ENCODE data around the gene DCLRE1A. TPM values are rescaled to one million over a fixed set of nuclear protein-coding genes. Genes with fewer than 3 reads are reported as not detected.

Gene DCLRE1A
- total RNA-seq (2014; rRNA removed; shearing (Covaris generic)) (3.2 and 4.0 TPM in 2 replicates), polyA plus RNA-seq (2016; fragmentation: Nextera tagmentation; extraction: Ambion mirVana) (2.5 and 2.6 TPM in 2 replicates)

GRCh38 chr10:113854013-113854760 is at the start of gene DCLRE1A, which contains the start of gene NHLRC2:
Gene DCLRE1A, minus strand, starts transcription at chr10:113854082. Its CDS starts 900 bp downstream, at chr10:113853182.
Gene NHLRC2, plus strand, starts transcription at chr10:113854661. Its CDS starts 212 bp downstream, at chr10:113854873.
- H3K9ac ChIP-seq = peak within 1 kb of the TSS; percentile 93
- H3K27me3 ChIP-seq (replicated peaks; ENCODE audit: insufficient read depth) = no peaks in the 10 kb centered on the region
- peak; percentile 90 for DNase-seq
- H3K4me3 ChIP-seq = peak within 1 kb of the TSS; percentile 92
- WGBS, 2 experiments (ENCODE audit: low coverage in 1 of 2, low lambda C conversion rate in 2 of 2, missing lambda C conversion rate in 2 of 2) = 1% methylated on average over 35 to 38 of the region's 39 CpGs
- 0 out of 2 replicates have a peak, but pooled peaks cover 6% of the 10 kb centered on the region for H3K36me3 ChIP-seq (ENCODE audit: low read depth)
- H3K4me2 ChIP-seq (ENCODE audit: unreplicated experiment) = peak within 1 kb of the TSS; percentile 89
- peaks cover 27% of the 10 kb centered on the region for H3K4me1 ChIP-seq (ENCODE audit: insufficient read depth)
- H3K9me3 ChIP-seq (ENCODE audit: low read depth) = no peaks in the 10 kb centered on the region
- H3K79me2 ChIP-seq (ENCODE audit: insufficient read depth) = peaks cover 44% of the 10 kb centered on the region
- H3K27ac ChIP-seq = peak within 1 kb of the TSS; percentile 77
- no peaks in the 10 kb centered on the region for H3K9me2 ChIP-seq (ENCODE audit: insufficient read depth)
- H3F3A ChIP-seq (ENCODE audit: insufficient read depth) = no peaks in the 10 kb centered on the region
- in situ Hi-C loops (cut with MboI) = no loop called here
- H4K20me1 ChIP-seq (ENCODE audit: insufficient read depth) = no peaks in the 10 kb centered on the region
- no peak for TF ChIP-seq EZH2phosphoT487 (IDR thresholded peaks at IDR 0.05; ENCODE audit: insufficient read depth, low read depth)
- TF ChIP-seq EZH2 (IDR thresholded peaks at IDR 0.05; ENCODE audit: insufficient read depth, poor library complexity, severe bottlenecking) = no peak
- H2AFZ ChIP-seq = peak within 1 kb of the TSS; percentile 98

DNA sequence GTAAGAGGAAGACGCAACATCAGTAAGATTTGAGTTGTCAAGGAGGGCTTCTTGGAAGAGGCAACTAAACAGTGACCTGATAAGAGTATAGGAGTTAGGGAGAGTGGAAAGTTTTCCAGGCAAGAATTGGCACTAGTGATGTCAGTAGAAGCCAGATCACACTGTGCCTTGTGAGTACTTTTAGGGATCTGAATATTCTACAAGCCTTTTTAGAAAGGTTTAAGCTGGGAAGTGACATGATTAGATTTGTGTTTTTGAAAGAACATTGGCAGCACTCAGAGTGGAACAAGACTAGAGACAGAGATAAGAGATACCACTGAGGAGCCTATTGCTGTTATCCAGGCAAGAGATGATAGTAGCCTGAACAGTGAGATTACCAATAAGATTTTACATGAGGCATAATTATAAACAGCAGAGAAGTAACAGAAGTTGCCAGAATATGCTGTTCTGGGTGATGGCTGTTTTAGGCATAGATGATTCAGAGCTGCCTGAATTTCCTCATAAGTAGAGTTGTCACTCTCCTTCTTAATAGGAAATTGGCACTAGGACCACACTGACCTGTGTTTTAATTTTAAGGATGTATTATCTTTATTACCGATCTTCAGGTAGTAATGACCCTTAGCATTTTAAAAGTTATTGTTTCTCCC is 46.2 kb upstream of the DCLRE1A start:
- no peak overlapping the region for H3K27ac ChIP-seq
- H3K4me2 ChIP-seq (ENCODE audit: unreplicated experiment) = no peak overlapping the region
- H3K79me2 ChIP-seq (ENCODE audit: insufficient read depth) = no peaks in the 10 kb centered on the region
- no peak overlapping the region for H3K9ac ChIP-seq
- peaks cover 6% of the 10 kb centered on the region; the same call in 1 of the 2 replicates for H3K4me1 ChIP-seq (ENCODE audit: insufficient read depth)
- no peaks in the 10 kb centered on the region for H3F3A ChIP-seq (ENCODE audit: insufficient read depth)
- H2AFZ ChIP-seq = no peak overlapping the region
- no peaks in the 10 kb centered on the region for H3K9me2 ChIP-seq (ENCODE audit: insufficient read depth)
- TF ChIP-seq EZH2phosphoT487 (IDR thresholded peaks at IDR 0.05; ENCODE audit: insufficient read depth, low read depth) = no peak
- no peak for TF ChIP-seq EZH2 (IDR thresholded peaks at IDR 0.05; ENCODE audit: insufficient read depth, poor library complexity, severe bottlenecking)
- H3K9me3 ChIP-seq (ENCODE audit: low read depth) = no peaks in the 10 kb centered on the region
- H3K4me3 ChIP-seq = no peak overlapping the region
- H3K36me3 ChIP-seq (ENCODE audit: low read depth) = peaks cover 25% of the 10 kb centered on the region; the same call in 1 of the 2 replicates
- 95 to 96% methylated on average over 2 of the region's 2 CpGs for WGBS, 2 experiments (ENCODE audit: low coverage in 1 of 2, low lambda C conversion rate in 2 of 2, missing lambda C conversion rate in 2 of 2)
- in situ Hi-C loops (cut with MboI) = no loop called here
- H3K27me3 ChIP-seq (replicated peaks; ENCODE audit: insufficient read depth) = no peaks in the 10 kb centered on the region
- no peaks in the 10 kb centered on the region for H4K20me1 ChIP-seq (ENCODE audit: insufficient read depth)
- peak; percentile 26 for DNase-seq

- H4K20me1 ChIP-seq (ENCODE audit: insufficient read depth) = 0 out of 2 replicates have a peak, but pooled peaks cover 5% of the 10 kb centered on the region
- H3K4me3 ChIP-seq = no peak overlapping the region
- peaks cover 10% of the 10 kb centered on the region; the same call in 1 of the 2 replicates for H3K36me3 ChIP-seq (ENCODE audit: low read depth)
- WGBS, 2 experiments (ENCODE audit: low coverage in 1 of 2, low lambda C conversion rate in 2 of 2, missing lambda C conversion rate in 2 of 2) = 94 to 95% methylated on average over 6 of the region's 6 CpGs
- no peaks in the 10 kb centered on the region for H3K79me2 ChIP-seq (ENCODE audit: insufficient read depth)
- no peaks in the 10 kb centered on the region for H3K9me3 ChIP-seq (ENCODE audit: low read depth)
- DNase-seq = no peak
- in situ Hi-C loops (cut with MboI) = no loop called here
- H2AFZ ChIP-seq = no peak overlapping the region
- no peaks in the 10 kb centered on the region for H3K9me2 ChIP-seq (ENCODE audit: insufficient read depth)
- H3K27me3 ChIP-seq (replicated peaks; ENCODE audit: insufficient read depth) = no peaks in the 10 kb centered on the region
- H3K9ac ChIP-seq = no peak overlapping the region
- TF ChIP-seq EZH2phosphoT487 (IDR thresholded peaks at IDR 0.05; ENCODE audit: insufficient read depth, low read depth) (no peak), EZH2 (IDR thresholded peaks at IDR 0.05; ENCODE audit: insufficient read depth, poor library complexity, severe bottlenecking) (no peak)
- no peak overlapping the region for H3K4me2 ChIP-seq (ENCODE audit: unreplicated experiment)
- H3K4me1 ChIP-seq (ENCODE audit: insufficient read depth) = peaks cover 6% of the 10 kb centered on the region; the same call in 1 of the 2 replicates
- no peak overlapping the region for H3K27ac ChIP-seq
- peaks cover 14% of the 10 kb centered on the region; the same call in 1 of the 2 replicates for H3F3A ChIP-seq (ENCODE audit: insufficient read depth)
Observed at GRCh38 chr10:113897693-113898618, 44.1 kb upstream of the DCLRE1A start.

- Histone ChIP-seq H3K9me3 (ENCODE audit: low read depth) (no peaks in the 10 kb centered on the region), H3K36me3 (ENCODE audit: low read depth) (no peaks in the 10 kb centered on the region), H2AFZ (no peak overlapping the region), H3F3A (ENCODE audit: insufficient read depth) (peaks cover 14% of the 10 kb centered on the region; the same call in 1 of the 2 replicates), H3K27me3 (replicated peaks; ENCODE audit: insufficient read depth) (no peaks in the 10 kb centered on the region), H3K27ac (no peak overlapping the region), H4K20me1 (ENCODE audit: insufficient read depth) (0 out of 2 replicates have a peak, but pooled peaks cover 5% of the 10 kb centered on the region), H3K9ac (no peak overlapping the region), H3K4me1 (ENCODE audit: insufficient read depth) (peaks cover 6% of the 10 kb centered on the region; the same call in 1 of the 2 replicates), H3K79me2 (ENCODE audit: insufficient read depth) (no peaks in the 10 kb centered on the region), H3K4me2 (ENCODE audit: unreplicated experiment) (peak overlapping the region; percentile 23), H3K4me3 (no peak overlapping the region), H3K9me2 (ENCODE audit: insufficient read depth) (no peaks in the 10 kb centered on the region)
- no peak for TF ChIP-seq EZH2phosphoT487 (IDR thresholded peaks at IDR 0.05; ENCODE audit: insufficient read depth, low read depth)
- no peak for TF ChIP-seq EZH2 (IDR thresholded peaks at IDR 0.05; ENCODE audit: insufficient read depth, poor library complexity, severe bottlenecking)
- DNase-seq = peak; percentile 82
- in situ Hi-C loops (cut with MboI) = no loop called here
Observed at GRCh38 chr10:113895018-113895417, 41.1 kb upstream of the DCLRE1A start.

All from GM23248 (cell line).